ENCODE measurements around the gene RARB. TPM values are rescaled to one million over a fixed set of nuclear protein-coding genes. Genes with fewer than 3 reads are reported as not detected.

RARB gene
- total RNA-seq, 2 experiments from 2014 or later: not detected

DNA sequence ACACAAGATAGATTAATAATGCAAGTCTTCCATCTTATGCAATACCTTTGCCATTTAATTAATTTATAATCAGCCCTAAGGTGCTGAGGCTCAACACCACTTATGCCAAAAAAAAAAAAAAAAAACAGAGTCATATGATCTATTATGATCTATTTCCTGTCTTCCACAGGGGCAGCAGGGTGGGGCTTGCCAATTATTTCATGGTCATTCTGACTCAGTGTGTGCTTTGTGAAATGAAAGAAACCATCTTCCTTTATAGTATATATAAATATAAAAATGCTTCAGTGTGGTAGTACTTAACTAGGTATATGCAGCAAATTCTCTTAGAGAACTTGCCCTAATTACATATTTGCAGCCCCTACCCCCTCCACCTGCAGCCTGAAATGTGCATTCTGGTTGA lies 7.2 kb upstream of the RARB start:
- POLR2A ChIA-PET: no interaction called here
- CTCF ChIA-PET: no interaction called here

DNA sequence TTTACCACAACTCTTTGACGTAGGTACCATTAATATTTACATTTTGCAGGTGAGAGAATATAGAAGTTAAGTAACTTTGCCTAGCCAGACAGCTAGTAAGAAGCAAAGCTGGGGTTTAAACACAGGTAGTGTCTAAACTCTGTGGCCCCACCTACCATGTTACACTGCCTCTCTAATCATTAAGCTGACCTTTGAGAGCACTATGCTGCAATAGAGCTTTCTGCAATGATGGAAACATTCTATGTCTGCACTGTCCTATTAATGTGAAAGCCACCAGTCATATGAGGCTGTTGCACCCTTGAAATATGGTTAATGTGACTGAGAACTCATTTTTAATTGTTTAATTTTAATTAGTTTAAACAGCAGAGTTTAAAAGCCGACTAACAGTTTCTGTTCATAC lies 6.3 kb upstream of the RARB start:
- CTCF ChIA-PET: no interaction called here
- POLR2A ChIA-PET: no interaction called here

DNA sequence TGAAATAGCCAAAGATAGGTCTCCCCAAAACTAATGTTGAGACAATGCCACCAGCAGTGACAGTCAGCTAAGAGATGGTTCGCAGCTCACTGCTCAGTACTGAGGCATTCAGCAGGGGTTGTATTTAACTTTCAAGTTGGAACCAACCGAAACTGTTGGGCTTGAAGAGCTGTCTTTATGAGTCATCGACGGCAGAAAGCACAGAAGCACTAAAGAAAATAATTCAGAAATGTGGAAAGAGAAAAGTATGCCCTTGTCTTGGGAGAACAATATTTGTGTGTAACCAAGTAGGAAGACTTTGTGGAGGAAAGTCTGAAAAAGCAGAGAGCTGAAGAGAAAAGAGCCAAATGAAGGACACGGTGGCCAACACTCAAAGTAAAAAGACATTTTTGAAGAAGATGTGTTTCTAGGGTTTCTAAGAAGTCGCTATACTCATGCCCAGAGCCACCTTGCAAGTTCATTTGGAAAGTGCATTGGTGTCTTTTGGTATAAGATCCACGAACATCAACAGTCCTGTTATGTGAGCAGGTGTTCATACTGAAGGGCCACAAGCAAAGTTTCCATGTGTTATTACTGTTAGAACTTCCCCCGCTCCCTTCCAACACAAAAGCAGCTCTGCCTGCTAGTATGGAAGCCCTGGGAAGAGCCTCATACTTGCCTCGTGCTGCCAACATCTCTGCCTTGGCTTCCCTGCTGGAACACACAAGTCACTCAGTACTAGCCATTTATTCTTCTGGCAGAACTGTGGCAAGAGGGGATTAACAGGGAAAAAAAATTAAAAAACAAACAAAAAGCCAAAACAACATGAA lies 4.1 kb upstream of the RARB start:
- CTCF ChIA-PET: no interaction called here
- POLR2A ChIA-PET: no interaction called here

DNA sequence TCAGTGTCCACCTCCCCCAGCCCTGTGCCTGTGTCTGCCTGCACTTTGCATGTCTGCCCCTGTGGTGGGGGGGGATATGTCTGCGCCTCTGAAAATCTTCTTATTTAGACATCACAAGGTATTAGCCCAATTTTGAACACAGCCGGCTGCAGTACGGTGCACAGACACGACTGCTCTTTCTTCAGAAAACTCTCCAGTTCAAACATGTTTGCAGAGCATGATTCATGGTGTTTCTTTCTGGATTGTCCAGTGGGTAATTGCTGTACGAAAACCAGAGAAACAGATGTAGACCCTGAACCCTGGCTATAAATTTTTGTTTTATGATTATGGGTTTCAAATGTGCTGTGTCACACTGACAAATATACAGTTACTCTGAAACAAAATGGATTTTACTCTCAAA lies 3.4 kb upstream of the RARB start:
- POLR2A ChIA-PET: no interaction called here

DNA sequence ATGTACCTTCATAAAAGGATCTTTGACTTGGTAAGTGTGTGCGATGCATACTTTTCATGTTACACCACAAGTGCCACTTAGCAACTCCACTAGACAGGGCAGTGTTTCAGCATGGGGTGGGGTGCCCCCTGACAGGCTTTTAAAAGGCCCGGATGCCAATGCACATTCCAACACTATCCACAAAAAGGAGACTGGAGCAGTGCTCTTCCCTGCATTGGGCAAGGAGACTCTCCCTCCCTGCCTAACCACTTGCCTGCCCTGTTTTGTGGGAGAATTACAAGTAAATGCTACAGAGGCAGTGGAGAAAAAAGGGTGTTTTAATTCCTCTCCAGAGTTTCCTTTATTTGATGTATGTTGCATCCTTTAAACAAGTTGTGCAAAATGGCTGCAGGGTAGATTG lies 1.7 kb upstream of the RARB start:
- CTCF ChIA-PET: interaction anchor here (0.8 kb wide), 1 partner anchor 9 kb away, joined by 4 read pairs; no protein-coding TSS in a partner anchor
- POLR2A ChIA-PET: no interaction called here

More for the DNA sequence above, 3.4 kb upstream of the RARB start:
- CTCF ChIA-PET: no interaction called here

DNA sequence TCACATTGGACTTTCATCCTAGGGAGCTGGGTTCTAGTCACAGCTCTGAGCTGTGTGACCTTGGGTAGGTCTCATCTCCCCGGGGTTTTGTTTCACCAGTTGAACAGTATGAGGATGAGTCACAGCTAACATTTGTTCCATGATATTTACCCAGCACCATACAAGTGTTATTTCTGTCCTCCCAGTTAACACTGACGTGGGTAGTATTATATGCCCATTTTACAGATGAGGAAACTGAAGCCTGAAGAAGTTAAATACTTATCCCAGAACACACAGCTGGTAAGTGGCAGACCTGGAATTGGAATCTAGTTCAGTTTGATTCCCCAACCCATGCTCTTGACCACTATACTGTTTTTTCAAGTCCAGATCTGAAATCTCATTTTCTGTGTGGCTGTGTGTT lies 908 bp upstream of the RARB start:
- CTCF ChIA-PET: interaction anchor here (0.8 kb wide), 1 partner anchor 9 kb away, joined by 4 read pairs; no protein-coding TSS in a partner anchor
- POLR2A ChIA-PET: no interaction called here

DNA sequence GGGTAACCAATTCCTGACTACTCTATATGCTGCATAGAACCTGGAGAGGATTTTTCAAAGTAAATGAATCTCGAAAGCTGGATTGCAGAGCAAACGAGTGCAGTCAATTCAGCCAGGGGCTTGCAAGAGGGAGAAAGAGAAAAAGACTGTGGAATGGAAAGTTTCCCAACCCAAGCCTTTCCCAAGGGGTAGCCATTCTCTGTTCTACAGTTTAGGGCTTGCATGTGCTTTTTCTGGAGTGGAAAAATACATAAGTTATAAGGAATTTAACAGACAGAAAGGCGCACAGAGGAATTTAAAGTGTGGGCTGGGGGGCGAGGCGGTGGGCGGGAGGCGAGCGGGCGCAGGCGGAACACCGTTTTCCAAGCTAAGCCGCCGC lies 511 bp upstream of the RARB start:
- CTCF ChIA-PET: interaction anchor here (0.8 kb wide), 1 partner anchor 8 kb away, joined by 4 read pairs; no protein-coding TSS in a partner anchor
- POLR2A ChIA-PET: no interaction called here

DNA sequence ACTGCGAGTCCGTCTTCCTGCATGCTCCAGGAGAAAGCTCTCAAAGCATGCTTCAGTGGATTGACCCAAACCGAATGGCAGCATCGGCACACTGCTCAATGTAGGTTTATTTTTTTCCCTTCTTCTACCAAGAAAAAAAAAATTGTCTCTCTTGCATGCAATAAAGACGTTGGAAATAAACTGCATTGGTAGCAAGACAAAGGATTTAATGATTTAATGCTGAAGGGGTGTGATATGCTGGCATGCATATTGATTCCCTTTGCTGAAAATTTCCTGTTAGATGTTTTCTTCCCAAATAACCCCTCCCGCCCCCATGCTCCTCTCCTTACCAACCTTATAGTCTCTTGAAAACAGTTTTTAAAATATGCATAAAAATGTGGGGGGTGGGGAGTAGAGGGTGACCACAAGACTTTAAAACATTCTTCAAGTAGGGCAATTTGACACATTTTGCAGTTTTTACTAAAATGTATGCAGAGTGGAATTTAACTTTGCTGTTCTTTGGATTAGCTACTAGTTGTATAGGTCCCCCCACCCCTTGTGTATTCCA lies 799 bp downstream of the RARB start:
- ChIA-PET POLR2A (no interaction called here), CTCF (no interaction called here)

DNA sequence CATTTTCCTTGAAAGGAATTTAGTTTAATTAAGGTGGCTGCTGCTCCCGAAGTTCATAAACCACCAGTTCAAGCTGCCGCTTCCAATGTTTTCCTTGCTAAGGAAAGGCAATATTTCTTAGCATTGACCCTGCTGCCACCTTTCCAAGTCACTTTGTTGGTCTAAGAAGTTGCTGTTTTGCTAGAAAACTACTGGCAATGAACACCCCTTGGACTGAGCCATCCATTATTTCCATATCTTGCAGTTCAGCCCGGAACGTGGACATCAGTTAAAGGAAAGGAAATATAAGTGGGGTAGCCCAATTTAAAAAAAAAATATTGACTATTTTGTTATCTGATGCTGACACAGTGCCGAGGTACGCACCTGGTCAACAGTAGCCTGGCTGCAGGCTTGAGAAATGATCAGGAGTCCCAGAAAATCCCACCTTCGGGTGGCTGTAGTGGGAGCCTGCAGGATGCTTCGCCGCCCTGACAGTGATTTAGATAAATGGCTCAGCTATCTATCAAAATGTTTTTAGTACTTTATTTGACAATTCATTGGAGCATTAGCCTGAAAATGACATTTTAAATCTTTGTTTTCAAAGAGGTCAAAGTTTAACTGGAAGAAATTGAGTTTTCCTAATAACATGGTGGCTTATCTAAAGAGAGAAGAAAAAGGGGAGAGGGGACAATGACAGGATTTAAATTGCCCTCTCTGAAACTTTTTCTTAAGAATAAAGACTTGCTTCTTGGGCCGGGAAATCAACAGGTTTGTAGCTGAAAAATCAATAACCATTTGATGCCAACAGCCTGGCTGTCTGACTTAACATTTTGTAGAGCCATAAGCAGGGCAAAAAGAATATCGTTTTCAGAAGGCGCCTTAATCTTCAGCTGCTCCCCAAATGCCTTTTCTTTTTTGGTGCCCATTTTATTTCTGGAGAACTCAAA lies 1.6 kb downstream of the RARB start:
- CTCF ChIA-PET: no interaction called here
- POLR2A ChIA-PET: no interaction called here

DNA sequence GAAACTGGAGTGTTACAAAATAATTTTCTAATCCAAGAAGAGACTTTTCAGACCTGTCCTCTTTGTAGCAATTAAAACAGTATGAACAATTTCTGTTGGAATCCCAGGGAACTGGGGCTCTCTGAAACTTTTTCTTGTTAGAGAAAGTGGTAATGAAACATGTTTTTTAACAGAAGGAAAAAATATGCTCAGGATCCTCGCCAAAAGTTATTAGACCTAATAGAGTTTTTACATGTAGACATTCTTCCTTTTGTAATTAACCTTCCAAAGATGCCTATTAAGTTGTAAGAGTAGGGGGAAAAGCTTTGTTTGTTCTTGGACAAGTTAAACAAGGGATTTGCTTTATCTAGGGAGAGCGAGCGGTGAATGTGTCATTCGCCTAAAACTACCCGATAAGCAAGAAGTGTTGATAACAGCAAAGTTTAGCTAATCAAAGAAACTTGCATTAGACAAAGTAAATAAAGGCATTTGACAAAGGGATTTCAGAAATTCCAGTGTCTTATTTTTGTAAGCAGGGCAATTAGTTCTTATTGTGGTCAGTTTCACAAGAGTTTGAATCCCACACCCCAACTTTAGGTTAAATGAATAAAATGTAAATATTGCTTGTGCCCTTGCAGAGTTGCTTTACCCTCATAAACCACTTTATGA lies 2.3 kb downstream of the RARB start:
- ChIA-PET POLR2A (no interaction called here), CTCF (no interaction called here)

DNA sequence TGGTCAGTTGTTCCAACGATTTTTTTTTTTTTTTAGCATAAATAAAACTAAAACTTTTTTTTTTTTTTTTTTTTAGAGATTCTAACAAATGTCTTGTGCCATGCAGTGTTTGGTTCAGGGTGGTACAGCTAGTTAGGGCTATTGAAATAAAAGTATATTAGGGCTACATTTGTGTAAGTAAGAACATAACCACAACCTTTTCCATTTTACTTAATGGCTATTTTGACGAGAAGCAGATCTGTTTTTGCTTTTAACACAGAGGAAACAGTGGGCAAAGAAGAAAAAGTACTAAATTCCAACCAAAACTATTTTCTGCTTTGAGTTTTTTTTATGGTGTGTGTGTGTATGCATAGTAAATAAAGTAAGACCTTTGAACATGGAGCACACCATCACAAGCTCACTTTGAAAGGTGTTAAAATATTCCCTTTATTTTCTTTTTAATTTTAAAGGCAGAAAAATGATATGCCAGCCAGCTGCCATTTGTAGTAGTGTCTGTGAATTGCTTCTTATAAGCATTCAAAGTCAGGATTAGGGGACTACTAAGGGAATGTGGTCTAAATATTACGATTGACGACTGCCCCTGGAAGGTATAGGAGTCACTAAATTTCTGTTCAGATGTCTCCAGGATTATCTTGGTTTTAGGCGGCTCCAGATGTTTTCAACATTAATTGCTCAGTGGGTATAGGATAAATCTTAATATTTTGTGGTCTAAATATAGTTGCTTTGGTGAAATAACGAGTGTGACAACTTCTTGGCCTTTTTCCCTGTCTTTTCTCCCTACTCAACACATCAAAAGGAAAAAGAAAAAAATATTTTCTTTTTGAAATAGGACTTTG lies 3.1 kb downstream of the RARB start:
- ChIA-PET CTCF (no interaction called here), POLR2A (no interaction called here)

DNA sequence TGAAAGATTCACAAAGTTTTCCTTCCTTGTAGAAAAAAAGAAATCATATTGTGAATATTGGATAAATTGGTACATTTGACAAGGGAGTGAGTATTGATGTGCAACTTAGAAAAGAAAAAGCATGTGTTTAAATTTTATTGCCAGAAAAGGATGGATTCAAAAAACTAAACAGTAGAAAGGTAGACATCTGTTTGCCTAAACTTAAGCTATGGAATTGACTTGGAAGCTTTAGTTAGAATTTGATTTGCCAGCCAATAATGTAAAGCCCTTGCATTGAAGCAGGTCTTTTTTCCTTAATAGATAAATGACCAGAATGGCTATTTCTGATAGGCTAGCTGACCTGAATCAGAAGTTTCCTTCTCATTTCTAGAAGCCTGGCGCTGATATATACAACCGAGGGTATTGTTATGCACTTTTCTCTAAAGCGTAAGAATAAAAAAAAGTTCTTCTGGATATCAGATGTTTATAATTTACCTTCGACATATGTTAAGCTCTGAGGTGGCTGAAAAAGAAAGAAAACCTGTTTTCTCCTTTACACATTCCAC lies 4.2 kb downstream of the RARB start:
- ChIA-PET CTCF (no interaction called here), POLR2A (no interaction called here)

DNA sequence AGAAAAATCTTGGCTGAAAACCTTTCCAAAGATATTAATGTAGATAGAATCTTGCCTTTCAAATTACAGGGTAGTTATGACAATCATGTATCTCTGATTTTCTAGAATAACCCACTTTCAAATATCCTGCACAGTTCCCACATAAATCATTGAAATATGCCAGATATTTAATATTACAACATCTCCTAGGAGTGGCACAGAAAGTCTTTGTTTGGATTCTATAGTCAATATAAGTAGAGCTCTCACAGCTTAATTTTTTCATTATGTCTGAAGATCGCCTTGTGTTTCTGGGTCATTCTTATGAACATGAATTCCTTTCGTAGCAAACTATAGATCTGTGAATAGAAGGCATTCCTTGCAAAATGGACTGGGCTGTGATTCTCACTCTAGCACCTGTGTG lies 5.0 kb downstream of the RARB start:
- CTCF ChIA-PET: no interaction called here
- POLR2A ChIA-PET: no interaction called here

DNA sequence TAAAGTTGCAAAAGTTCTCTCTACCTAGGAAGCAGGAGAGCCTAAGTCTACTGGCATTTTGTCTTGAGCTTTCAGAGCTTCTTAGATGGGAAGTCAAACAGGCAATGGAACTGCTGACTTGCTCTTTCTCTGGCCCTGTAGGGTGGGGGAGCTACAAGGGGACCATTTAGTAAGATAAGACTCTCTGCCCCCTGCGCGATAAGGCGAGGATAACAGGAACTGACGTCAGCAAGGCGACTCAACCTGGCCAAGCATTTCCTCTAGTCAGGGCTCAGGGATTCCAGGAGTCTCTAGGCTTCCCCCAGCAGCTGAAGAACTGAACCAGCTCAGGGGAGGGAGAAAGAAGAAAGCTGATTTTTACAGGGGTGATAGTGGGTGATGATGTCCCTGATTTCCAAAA lies 5.8 kb downstream of the RARB start:
- ChIA-PET POLR2A (no interaction called here), CTCF (interaction anchor here (0.7 kb wide), 1 partner anchor 22 kb away, joined by 3 read pairs; no protein-coding TSS in a partner anchor)

DNA sequence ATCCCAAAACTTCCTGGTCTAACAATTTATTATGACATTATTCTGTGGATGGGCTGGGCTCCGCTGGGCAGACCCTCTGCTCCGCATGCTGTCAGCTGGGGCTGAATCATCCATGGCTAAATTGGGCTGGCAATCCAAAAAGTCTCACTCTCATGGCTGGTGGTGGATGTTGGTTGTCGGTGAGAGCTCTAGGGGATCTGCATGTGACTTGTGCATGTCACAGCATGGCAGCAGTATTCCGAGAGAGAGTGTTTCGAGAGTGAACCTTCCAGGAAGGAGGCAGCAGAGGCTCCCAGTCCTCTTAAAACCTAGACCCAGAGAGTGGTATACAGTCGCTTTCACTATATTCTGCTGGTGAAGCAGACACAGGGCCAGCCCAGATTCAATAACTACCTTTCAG lies 9.9 kb downstream of the RARB start:
- ChIA-PET POLR2A (no interaction called here), CTCF (no interaction called here)

DNA sequence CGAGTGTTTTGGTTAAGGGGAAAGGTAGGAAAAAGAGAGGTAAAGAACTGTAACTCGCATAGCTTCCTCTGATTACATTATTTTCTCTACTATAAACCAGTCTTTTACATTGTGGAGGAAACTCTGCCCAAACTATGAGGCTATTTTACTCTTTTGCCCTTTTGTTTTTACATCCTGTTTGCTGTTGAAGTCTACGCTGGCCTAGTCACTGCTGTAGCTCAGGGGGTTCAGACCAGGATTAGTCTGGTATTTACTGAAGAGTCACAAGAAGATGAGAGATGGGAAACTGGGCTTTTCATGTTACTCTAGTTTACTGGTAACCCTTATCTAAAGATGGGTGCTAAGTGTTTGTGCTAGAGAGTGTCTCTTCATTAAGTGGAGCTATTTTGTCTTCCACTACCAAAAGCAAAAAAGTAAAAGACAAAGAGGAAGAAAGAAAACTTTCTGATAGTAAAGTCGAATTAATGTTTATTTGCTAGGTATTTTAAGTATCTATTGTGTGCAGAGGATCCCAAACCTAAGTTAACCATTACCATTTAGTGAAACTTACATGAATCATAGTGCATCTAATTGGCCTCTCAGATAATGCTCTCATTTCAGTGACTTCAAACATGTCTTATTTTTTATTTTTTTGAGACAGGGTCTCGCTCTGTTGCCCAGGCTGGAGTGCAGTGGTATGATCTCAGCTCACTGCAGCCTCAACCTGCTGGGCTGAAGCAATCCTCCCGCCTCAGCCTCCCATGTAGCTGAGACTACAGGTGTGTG lies 10.9 kb downstream of the RARB start:
- CTCF ChIA-PET: no interaction called here
- POLR2A ChIA-PET: no interaction called here

DNA sequence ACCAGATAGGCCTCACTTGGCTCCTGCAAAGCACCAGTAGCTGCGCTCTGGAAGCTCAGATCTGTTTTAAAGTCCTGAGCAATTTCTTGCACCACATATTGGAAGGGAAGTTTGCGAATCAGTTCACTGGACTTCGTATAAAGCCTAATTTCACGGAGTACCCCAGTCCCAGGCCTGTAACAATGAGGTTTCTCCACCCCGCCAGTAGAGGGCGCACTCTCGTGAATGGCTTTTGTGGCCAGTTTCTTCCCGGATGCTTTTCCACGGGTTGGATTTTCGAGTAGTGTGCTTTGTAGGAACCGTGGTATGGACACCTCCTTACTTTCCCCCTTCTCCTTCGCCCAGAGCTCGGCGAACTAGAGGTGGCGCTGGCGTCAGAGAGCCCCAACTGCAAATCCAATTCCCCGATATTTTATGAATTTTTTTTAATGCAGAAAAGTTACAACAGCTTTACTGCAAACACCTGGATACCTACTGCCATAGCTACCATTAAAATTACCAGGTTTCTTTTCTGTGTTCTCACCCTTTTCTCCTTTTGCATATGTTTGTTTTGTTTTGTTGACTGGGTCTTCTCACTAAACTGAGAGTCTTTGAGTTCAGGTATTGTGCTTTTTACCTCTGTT lies 13.3 kb downstream of the RARB start:
- ChIA-PET POLR2A (no interaction called here), CTCF (no interaction called here)

DNA sequence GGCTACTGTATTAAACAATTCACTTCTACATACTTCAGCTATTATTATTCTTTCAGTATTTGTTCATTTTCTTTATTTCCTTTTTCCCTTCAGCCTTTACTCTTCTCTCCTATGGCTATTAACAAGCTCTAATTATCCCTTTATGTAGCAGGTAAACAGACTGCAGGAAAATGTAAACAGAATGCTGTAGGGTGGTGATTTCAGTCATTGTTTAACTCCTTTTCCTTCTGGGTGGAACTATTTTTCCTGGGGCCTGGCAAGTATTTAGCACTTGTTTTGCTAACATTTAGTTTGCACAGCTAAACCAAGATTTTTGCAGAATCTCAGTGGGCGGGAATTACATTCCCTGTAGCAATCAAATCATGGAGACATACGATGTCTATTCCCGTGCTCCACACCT lies 14.4 kb downstream of the RARB start:
- CTCF ChIA-PET: no interaction called here

More for the DNA sequence above, 14.4 kb downstream of the RARB start:
- POLR2A ChIA-PET: no interaction called here
